ENCODE data around the gene ACBD4.

ACBD4 gene

GRCh38 chr17:45144199-45145034 is 8.9 kb downstream of the ACBD4 start:
- H3K36me3 ChIP-seq (ENCODE audit: control insufficient read depth in 2 of 2, insufficient read depth in 1 of 2, low read length in 2 of 2) = peaks cover 0 to 5% of the 10 kb centered on the region in 2 experiments; a peak in 1 of 3 replicates
- H3K4me3 ChIP-seq (ENCODE audit: low read depth, low read length) = no peak overlapping the region
- H3K27ac ChIP-seq (ENCODE audit: extremely low read depth, low read depth, low read length) = no peak overlapping the region
- H3K9me3 ChIP-seq (ENCODE audit: control insufficient read depth, insufficient read depth, low read depth, low read length) = no peaks in the 10 kb centered on the region
- POLR2A ChIA-PET = interaction anchor here (0.6 to 1.6 kb wide), 2 partner anchors 9 to 170 kb away, joined by 3 to 6 read pairs; partner anchors contain the start of gene ACBD4
- H3K4me1 ChIP-seq (ENCODE audit: control insufficient read depth, insufficient read depth, low read length) = peaks cover 4% of the 10 kb centered on the region; the same call in 1 of the 2 replicates
- TF ChIP-seq ZNF654 (tag by site-specific recombination; IDR thresholded peaks at IDR 0.05; ENCODE audit: low read depth) (no peak), ZNF645 (tag by site-specific recombination; IDR thresholded peaks at IDR 0.05) (no peak), PRDM6 (tag by site-specific recombination; IDR thresholded peaks at IDR 0.05) (no peak), SP3 (tag by site-specific recombination; IDR thresholded peaks at IDR 0.05) (no peak)
- TF ChIP-seq, protein P1, sequence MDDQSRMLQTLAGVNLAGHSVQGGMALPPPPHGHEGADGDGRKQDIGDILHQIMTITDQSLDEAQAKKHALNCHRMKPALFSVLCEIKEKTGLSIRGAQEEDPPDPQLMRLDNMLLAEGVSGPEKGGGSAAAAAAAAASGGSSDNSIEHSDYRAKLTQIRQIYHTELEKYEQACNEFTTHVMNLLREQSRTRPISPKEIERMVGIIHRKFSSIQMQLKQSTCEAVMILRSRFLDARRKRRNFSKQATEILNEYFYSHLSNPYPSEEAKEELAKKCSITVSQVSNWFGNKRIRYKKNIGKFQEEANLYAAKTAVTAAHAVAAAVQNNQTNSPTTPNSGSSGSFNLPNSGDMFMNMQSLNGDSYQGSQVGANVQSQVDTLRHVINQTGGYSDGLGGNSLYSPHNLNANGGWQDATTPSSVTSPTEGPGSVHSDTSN (CRISPR knock-in tag; IDR thresholded peaks at IDR 0.05) = peak; percentile 49; the same call in 1 of the 2 replicates
- TF ChIP-seq, protein P2, sequence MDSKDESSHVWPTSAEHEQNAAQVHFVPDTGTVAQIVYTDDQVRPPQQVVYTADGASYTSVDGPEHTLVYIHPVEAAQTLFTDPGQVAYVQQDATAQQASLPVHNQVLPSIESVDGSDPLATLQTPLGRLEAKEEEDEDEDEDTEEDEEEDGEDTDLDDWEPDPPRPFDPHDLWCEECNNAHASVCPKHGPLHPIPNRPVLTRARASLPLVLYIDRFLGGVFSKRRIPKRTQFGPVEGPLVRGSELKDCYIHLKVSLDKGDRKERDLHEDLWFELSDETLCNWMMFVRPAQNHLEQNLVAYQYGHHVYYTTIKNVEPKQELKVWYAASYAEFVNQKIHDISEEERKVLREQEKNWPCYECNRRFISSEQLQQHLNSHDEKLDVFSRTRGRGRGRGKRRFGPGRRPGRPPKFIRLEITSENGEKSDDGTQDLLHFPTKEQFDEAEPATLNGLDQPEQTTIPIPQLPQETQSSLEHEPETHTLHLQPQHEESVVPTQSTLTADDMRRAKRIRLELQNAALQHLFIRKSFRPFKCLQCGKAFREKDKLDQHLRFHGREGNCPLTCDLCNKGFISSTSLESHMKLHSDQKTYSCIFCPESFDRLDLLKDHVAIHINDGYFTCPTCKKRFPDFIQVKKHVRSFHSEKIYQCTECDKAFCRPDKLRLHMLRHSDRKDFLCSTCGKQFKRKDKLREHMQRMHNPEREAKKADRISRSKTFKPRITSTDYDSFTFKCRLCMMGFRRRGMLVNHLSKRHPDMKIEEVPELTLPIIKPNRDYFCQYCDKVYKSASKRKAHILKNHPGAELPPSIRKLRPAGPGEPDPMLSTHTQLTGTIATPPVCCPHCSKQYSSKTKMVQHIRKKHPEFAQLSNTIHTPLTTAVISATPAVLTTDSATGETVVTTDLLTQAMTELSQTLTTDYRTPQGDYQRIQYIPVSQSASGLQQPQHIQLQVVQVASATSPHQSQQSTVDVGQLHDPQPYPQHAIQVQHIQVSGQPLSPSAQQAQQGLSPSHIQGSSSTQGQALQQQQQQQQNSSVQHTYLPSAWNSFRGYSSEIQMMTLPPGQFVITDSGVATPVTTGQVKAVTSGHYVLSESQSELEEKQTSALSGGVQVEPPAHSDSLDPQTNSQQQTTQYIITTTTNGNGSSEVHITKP (tag by site-specific recombination; IDR thresholded peaks at IDR 0.05) = no peak
- CTCF ChIA-PET = interaction anchor here (1.8 kb wide), 1 partner anchor 9 kb away, joined by 17 read pairs; the partner anchor contains the start of gene ACBD4

- Histone ChIP-seq H3K9me3 (ENCODE audit: control insufficient read depth, insufficient read depth, low read depth, low read length) (no peaks in the 10 kb centered on the region), H3K36me3 (ENCODE audit: control insufficient read depth in 2 of 2, insufficient read depth in 1 of 2, low read length in 2 of 2) (peaks cover 0 to 3% of the 10 kb centered on the region in 2 experiments; a peak in 1 of 3 replicates), H3K4me1 (ENCODE audit: control insufficient read depth, insufficient read depth, low read length) (peaks cover 4% of the 10 kb centered on the region; the same call in 1 of the 2 replicates), H3K4me3 (ENCODE audit: low read depth, low read length) (no peak overlapping the region), H3K27ac (ENCODE audit: extremely low read depth, low read depth, low read length) (no peak overlapping the region)
- ChIA-PET POLR2A (interaction anchor here (1.6 to 8.3 kb wide), 2 partner anchors 7 to 10 kb away, joined by 6 to 192 read pairs; partner anchors contain the start of gene ACBD4), CTCF (interaction anchor here (0.7 to 1.8 kb wide), 4 partner anchors 9 to 255 kb away, joined by 8 to 29 read pairs (median 14); partner anchors contain the start of gene ACBD4)
- TF ChIP-seq ZNF623 (tag by site-specific recombination; IDR thresholded peaks at IDR 0.05) (no peak), ZNF311 (tag by site-specific recombination; IDR thresholded peaks at IDR 0.05; ENCODE audit: borderline replicate concordance) (no peak), ZNF146 (tag by site-specific recombination; IDR thresholded peaks at IDR 0.05) (no peak), ZNF701 (tag by site-specific recombination; IDR thresholded peaks at IDR 0.05) (no peak), ZNF138 (tag by site-specific recombination; IDR thresholded peaks at IDR 0.05; ENCODE audit: borderline replicate concordance) (no peak), ZNF596 (tag by site-specific recombination; IDR thresholded peaks at IDR 0.05) (no peak), ZFP3 (tag by site-specific recombination; IDR thresholded peaks at IDR 0.05; ENCODE audit: low read depth) (no peak), SP2 (tag by site-specific recombination; IDR thresholded peaks at IDR 0.05) (no peak), ZNF449 (tag by site-specific recombination; IDR thresholded peaks at IDR 0.05) (no peak), ZNF629 (tag by site-specific recombination; IDR thresholded peaks at IDR 0.05) (no peak), YY2 (tag by site-specific recombination; IDR thresholded peaks at IDR 0.05) (no peak), ZNF274 (IDR thresholded peaks at IDR 0.05; ENCODE audit: low read length) (no peak), ZNF274 (tag by site-specific recombination; IDR thresholded peaks at IDR 0.05; ENCODE audit: borderline replicate concordance) (no peak)
Observed at GRCh38 chr17:45145035-45145389, 9.5 kb downstream of the ACBD4 start.

Data from HEK293 (cell line).